ENCODE data around the gene WNT7A.
"Not testable (repeated sequence)": the region's sequence is repeated elsewhere in the genome, so short reads cannot be mapped to it uniquely, and the experiment has no call there.

The WNT7A gene

DNA sequence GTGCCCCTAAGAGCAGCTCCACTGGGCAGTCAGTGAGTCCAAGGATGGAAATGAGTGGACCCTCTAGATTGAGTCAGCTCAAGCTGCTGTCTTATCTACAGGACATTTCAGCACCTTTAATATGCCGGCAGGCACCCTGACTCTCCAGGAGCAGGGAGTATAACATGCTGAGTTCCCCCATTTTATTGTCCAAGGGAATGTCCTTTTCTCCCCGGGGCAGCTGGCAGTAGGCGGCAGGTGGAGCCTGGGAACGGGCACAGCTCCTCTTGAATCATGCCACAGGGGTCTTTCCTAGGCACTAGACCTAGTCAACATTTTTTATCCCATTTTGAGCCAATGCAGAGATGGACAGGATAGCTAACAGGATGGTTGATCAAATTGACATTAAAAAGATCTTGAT lies 14.8 kb downstream of the WNT7A start:
- DNase-seq (ENCODE audit: low read depth): no peak

DNA sequence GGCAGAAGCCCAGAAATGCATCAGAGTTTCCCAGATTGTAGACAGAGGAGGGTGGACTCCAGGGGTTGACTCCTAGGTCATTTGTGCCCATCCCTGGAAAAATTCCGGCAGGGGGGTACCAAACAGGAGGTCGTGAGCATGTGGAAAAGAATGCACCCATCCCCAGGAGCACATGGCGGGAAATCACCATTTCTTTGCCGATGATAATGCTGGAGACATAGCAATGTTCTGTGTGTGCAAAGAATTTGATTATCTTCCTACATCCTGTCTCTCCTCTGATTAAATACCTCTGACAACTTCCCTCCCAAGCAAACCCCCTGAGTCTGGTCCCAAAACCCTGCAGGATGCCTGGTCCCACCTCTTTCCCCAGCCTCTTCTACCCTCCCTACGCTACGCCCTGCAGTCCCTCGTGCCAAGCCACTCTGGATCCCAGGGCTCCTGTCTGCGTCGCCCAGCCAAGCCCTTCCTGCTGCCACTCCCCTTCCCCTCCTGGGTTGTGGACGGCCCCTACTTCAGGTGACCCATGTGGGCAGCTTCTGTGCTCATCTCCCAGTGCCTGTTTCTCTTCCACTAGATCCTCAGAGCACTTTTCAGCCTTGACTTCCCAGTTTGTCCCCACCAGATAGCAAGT lies 15.8 kb downstream of the WNT7A start:
- DNase-seq (ENCODE audit: low read depth): no peak

DNA sequence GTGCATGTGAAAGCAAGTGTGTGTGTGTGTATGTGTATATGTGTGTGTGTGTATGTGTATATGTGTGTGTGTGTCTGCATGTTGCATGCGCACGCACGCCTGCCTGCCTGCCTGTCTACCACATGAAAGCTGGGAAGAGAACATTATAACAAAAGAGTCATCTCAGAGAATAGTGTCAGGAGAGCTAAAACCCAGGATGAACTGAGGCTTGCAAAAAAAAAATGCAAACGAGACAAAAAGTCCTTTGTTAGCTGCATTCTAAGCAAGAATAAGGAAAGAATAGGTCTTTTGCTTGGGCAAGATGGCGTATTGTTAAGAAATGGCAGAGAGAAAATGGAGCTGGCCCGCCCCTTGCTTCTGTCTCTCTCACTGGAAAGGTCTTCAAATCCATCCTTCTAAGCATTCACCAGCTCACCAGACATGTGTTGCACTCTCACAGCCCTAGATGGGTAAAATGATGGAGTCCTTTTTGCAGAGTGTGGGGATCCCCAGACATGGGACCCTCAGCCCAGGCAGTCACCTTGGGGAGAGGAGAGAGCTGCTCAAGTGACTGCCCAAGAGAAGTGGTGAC lies 16.4 kb downstream of the WNT7A start:
- no peak for DNase-seq (ENCODE audit: low read depth)

DNA sequence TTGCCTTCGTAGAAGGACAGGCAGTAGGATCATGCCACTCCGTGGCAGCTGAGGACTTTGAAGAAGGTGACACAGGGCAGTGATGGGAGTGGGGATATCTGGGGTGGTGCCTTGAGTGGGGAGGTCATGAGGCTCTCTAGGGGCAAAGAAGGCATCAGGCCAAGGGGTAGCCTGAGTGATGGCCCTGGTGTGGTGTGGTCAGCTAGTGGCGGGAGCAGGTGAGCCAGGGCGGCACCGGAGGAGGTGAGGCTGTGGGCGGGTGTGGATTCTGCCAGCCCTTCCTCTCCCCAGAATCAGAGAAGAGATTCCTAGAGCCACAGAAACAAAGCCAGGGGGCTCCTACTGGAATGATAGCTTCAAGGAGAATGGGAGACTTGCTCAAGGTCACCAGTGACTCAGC lies 18.4 kb downstream of the WNT7A start:
- no peak for DNase-seq (ENCODE audit: low read depth)

DNA sequence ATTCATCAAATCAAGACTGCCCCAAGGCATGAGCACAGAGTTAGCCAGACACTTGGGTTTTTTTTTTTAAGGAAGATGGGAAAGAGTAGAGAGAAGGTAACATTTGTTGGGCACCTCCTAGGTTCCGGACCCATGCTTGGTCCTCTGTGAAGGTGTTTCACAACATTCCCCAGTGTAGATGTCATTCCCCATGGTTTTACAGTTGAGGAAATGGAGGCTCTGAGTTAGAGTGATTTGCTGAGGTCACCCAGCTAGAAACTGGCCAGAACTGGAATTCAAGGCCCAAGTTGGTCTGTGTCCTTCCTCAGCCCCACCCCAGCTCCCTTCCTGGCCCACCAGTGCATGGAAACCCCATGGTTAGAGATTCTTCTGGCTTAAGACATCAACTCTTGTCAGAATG lies 19.9 kb downstream of the WNT7A start:
- no peak for DNase-seq (ENCODE audit: low read depth)

DNA sequence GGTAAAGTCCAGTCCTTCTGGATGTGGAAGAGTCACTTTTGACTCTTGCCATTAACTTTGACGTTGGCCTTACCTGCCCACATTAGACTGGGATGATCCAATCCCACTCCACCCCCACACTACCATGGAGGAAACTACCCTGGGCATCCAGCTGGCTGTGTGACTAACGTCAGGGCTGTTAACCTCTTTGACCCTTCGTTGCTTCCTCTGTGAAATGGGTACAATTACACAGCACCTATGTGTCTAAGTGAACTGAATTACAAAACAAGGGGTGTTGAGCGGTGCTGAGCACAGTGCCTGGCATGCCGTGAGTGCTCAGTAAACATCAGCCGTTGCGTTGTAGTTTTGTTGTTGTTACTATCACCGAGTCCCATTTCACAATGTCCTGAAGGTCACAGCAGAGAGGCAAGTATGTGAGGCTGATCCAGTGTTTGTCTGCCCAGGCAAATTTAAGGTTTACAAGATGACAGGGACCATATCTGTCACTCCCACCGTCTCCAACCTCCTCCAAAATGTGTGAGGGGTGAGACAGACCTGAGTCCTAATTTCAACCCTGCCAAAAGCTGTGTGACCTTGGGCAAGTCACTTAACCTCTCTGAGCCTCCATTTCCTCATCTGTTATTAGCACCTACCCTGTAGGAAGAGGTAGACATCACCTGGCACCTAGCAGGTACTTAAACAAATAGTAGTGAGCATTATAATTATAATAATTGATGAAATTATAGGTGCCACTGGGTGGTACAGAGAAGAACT lies 20.9 kb downstream of the WNT7A start:
- no peak for DNase-seq (ENCODE audit: low read depth)

DNA sequence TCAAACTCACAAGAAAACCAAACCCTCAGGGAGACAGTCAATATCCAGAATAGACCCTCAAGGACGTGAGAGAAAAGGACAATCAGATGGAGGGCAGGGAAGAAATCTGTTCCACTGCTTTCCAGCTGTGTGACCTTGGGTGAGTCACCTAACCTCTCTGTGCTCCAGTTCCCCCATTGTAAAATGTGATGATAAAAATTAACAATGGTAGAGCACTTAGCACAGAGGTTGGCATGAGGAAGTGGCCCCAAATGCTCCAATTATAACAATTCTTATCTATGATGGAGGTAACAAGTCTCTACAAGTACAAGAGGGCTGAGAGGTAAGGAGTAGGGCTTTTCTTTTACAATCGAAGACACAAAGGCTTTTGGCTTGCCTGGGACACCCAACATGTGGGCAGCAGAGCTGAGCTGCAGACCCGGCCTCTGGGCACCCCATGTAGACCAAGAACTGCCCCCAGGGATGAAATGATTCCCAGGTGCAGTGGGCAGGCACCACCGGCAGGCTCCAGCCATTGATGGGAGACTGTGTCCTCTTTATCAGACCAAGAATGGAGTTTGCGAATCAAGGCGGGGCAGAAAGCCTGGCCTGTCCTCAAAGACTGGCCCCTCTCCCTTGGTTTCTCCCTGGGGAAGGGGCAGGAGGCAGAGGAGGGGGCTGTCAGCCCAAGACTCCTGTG lies 22.0 kb downstream of the WNT7A start:
- DNase-seq (ENCODE audit: low read depth): no peak

DNA sequence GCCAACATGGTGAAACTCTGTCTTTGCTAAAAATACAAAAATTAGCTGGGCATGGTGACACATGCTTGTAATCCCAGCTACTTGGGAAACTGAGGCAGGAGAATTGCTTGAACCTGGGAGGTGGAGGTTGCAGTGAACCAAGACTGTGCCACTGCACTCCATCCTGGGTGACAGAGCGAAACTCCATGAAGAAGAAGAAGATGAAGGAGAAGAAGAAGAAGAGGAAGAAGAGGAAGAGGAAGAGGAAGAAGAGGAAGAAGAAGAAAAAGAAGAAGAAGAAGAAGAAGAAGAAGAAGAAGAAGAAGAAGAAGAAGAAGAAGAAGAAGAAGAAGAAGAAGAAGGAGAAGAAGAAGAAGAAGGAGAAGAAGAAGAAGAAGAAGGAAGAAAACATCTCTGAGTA lies 23.2 kb downstream of the WNT7A start:
- DNase-seq (ENCODE audit: low read depth): not testable (repeated sequence)

DNA sequence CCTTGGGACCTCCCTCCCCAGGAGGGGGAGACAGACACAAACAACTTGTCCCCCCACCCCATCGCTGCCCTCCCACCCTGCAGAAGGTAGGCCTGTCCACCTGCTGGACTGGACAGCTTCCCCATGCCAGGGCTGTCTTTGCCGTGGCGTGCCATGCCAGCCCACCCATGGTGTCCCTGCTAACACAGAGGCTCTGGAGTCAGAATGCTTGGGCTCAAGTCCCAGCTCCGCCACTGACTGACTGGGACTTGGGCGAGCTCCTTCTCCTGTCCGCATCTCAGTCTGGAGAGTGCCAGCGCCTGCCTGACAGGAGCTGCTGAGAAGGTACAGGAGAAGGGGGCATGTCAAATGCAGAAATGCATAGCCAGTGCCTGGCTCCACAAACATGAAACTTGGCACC lies 23.9 kb downstream of the WNT7A start:
- no peak for DNase-seq (ENCODE audit: low read depth)

DNA sequence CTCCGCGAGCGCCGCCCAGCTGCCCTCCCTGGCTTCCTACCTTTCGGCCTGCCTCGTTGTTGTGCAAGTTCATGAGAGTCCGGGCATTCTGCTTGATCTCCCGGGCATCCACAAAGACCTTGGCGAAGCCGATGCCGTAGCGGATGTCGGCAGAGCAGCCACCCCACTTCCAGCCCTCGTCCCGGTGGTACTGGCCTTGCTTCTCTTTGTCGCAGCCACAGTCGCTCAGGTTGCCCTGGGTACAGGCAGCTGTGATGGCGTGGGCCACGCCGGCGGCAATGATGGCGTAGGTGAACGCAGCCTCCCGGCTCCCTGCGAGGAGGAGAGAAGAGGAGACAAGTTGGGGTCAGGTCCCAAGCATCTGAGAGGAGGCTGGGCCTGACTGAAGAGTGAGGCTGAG lies 25.4 kb downstream of the WNT7A start:
- DNase-seq (ENCODE audit: low read depth): no peak

DNA sequence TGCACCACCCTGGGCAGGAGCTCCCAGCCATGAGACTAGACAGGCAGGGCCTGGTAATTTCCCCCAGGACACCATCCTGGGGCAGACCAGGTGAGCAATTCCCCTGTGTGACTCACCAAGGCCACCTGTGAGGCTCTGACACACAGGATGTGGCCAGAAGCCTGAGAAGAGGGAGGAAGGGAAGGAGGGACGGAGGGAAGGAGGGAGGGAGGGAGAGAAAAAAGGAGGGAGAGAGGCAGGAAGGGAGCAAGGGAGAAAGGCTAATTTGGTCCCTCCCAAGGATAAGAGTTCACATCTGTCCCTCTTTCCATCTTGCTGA lies 25.9 kb downstream of the WNT7A start:
- no peak for DNase-seq (ENCODE audit: low read depth)

DNA sequence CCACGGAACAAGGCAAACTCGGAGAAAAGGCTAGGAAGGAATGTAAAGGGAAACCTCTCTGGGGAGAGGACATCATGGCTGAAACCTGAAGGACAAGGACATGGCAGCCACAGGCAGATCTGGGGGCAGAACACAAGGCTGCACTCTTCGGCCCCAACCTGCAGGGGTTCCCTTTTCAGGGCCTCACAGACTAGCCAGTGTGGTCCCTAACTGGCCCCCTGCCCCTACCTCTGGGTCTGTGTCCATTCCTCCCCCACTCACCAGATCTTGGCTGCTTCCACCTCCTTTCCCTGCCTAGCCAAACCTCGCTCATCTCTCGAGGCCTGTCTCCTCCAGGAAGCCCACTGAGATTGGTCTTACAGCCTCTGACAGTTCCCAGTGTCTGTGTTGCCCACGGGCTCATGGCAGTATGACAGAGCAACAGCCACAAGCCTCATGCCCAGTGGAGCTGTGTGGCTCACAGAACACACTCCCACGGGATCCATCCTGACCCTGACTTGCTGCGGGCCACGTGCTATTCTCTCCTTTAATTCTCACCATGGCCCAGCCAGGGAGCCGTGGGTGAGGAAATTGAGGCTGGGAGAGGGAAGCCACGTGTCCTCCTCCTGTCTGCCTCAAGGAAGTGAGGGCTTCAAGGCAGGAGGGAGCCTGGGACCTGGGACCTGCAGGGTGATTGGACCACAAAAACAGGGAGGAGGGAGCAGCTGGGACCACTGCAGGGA lies 26.5 kb downstream of the WNT7A start:
- DNase-seq (ENCODE audit: low read depth): no peak

DNA sequence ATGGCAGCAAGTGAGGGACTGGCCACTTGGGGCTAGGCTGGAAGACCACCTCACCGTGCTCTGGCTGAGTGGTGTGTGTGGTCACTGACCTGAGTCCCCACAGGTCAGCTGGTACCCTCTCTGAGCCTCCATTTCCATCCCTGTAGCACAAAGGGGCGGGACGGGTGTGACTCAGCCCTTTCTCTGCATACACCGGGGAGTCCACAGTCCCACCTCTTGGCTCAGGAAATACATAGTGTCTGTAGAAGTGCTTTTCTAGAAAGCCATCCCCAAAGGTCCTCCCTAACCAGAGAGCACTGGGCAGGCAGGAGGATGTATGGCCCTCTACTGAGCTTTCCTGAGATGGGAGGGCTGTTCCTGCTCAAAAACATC lies 27.2 kb downstream of the WNT7A start:
- no peak for DNase-seq (ENCODE audit: low read depth)

DNA sequence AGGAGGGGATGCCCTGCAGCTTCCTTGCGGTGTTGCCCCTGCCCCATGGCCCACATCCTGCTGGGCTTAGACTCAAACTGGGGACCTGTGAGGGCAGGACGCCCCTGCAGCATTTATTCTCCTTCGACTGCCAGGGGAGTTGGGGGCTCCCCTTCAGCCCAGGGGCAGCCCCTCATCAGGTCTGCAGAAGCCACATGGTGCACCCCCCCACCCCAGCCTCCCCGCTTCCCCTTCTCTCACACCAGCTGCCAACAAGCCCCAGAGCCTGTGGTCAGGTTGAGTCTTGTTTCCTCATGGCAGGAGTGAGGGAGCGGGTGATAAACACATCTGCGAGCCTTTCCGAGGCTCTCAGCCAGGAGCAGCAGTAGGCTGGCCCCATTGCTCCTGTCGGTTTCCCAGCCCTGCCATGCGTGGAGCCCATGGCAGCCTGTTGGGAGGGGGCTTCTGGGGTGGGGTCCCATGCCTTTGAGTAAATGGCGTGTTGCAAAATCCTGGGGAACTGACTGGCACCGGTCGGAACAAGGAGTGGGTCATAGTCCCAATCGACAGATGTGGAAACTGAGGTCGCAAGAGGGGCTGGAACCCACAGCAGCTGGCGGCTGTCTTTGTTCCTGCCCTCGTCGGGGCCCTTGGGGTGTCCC lies 27.8 kb downstream of the WNT7A start:
- no peak for DNase-seq (ENCODE audit: low read depth)

DNA sequence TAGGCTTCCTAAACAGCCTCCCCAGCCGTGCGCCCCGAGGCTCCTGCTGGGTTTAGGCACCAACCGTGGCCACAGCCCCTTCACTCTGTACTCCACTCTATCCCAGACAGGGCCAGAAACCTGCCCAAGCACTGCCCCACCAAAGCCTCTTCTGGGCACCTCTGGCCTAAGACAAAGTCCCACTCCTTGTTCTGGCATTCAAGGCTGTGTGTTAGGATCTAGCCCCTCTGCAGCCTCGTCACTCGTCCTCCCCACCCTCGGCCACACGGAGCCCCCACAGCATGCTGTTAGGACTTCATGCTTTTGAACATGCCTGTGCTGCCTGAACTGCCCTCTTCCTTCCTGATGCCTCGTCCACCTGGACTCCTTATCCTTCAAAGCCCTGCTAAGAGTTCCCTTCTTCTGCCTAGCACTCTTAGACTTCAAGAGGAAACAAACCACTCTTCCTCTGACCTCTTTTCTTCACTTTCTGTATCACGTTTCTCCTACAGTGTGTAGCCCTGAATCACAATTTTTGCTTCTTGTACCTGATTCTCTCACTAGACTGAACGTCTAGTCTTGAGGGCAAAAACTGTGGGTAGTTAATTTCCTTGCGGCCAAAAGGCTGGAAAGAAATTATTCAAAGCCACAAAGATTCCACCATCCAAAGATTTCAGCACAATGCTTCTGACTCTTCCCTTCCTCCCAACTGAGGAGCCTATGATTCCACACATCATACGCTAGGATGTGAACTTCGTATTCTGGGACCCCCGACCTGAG lies 28.6 kb downstream of the WNT7A start:
- DNase-seq (ENCODE audit: low read depth): no peak

DNA sequence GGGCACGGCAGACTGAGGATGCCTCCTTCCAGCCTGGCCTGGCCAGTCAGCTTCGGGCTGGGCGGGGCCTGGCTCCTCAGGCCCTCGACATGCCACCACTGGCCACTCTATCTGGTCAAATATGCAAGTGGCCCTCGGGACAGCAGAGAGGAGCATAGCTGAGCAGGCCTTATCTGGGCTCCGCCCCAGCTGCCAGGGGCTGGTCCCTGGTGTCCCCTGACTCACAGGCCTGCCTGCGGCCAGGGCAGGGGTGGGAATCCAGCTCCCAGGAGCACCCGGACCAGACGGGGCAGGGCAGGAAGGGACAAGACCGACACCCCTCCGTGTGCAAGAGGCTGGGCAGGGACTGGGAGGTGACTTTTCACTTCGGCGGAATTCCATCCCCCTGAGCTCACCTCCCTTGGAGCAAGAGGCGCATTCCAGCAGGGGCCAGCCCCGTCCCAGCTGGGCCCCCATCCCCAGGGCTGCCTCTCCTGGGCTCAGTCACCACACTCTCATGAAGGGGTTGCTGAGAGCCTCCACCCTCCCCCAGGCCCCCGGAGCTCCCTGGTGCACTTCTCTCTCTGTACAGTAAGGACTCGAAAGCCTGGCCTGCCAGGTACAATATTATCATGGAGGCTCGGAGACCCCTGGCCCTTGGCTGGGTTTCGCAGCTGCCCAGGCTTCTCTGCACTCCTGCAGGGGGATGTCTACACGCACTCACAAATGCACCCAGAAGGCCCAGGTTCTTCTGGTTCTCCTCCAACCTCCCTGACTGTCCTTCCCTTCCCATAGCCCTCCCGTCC lies 29.5 kb downstream of the WNT7A start:
- no peak for DNase-seq (ENCODE audit: low read depth)

DNA sequence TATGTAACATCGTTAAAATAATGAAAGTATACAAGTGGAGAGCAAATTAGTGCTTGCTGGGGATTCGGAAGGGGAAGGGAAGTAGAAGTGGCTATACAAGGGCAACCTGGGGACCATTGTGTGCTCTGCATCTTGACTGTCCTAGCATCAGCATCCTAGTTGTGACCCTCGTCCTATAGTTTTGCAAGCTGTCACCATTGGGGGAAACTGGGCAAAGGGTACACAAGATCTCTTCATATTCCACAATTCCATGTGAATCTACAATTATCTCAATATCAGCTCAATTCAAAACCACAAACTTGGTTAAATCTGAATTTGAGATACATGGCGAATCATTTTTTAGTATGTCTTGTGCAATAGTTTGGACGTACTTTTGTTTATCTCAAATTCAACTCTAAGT lies 30.9 kb downstream of the WNT7A start:
- no peak for DNase-seq (ENCODE audit: low read depth)

DNA sequence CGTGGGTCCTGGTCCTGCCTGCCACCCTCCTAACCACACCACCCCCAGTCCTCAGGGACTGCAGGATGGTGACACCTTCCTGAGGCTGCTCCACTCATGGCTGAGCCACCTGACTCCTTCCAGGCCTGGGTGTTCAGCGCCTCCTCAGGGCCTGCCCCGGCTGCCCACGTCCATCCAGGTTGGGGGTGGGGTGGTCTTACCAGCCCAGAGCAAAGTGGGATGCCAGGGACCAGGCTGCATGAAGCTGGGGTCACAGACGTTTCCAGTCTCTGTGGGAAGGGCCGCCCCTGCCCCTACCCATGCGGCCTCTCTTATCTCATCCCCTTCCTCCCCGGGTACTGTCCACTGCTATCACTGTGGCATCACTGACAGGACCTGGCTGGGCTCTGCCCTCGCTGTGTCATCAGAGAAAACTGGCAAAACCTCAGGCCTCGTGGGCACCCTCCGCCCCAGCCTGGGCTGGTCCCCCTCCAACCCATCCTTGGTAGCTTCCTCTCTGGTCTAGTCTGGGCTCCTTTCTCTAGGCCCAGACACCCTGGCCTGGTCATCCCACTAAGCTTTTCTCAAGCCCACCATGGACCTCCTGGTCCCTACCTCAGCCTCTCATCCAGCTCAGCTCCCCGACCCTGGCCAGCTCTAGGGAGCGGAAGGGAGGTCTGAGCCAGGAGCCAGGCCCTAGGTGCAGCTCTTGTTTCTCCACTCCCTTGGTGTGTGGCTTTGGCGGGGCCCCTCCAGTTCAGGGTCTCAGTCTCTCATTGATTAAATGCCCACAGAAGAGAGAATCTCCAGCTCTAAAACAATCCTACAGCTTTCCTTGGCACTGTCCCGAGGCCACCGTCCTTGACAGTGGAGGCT lies 32.9 kb downstream of the WNT7A start:
- no peak for DNase-seq (ENCODE audit: low read depth)

DNA sequence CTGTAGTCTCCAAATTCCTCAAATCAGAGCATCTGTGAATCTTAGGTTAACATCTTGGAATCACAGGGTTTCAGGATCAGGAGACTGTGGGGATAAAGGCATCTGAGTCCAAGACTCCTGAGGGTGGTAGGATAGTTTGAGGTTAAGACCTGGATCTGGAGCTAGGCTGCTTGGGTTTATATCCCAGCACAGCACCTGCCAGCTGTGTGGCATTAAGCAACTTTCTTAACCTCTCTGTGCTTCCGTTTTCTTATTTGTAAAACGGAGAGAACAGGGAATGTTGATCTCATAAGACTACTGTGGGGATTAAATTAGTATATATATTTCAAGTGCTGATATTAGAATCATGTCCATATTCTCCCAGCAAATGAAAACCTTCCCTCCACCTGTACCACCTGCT lies 33.6 kb downstream of the WNT7A start:
- DNase-seq (ENCODE audit: low read depth): no peak

DNA sequence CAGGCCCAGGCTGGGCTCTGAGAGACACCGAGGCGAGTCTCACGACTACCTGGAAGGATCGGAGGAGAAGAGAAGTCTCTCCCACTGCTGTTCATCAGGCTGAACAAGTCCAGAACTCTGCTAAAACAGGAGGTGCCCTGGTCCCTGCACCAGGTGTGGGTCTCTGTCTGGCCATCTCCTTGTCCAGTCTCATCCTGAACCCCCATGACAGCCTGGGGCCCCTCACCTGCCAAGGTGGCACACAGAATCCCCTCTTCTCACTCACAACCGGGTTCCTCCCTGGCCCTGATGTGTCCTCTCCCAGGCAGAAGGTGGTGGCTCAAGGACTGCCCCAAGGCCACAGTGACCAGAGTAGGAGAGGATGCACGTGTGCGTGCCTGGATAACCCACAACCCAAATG lies 34.1 kb downstream of the WNT7A start:
- no peak for DNase-seq (ENCODE audit: low read depth)
